AG09309 (cell line): ENCODE data around the gene CDH13.

Experiments
- DNase-seq: peaks from one replicate; pipeline ENCODE4 v3.0.0-alpha.2; 2010; ENCODE audit warnings: low read depth
- H3K4me3 ChIP-seq: 2 replicates; pipeline ENCODE4 v1.5.1; 2011; ENCODE audit warnings: mild to moderate bottlenecking, low read depth, low read length, moderate library complexity; ENCODE audit not compliant: control insufficient read depth
- CTCF ChIP-seq: IDR thresholded peaks from 2 replicates; pipeline ENCODE4 v1.5.1; 2011; ENCODE audit warnings: mild to moderate bottlenecking, low read depth, low read length, inconsistent platforms; ENCODE audit not compliant: insufficient read depth, control insufficient read depth; ENCODE audit errors: missing control alignments

CDH13 gene

GRCh38 chr16:82769845-82770244, 143.1 kb downstream of the CDH13 start:
- H3K4me3 ChIP-seq, result no peak overlapping the region
- no peak for DNase-seq

GRCh38 chr16:82772215-82772614, 145.4 kb downstream of the CDH13 start:
- no peak for DNase-seq
- TF ChIP-seq CTCF, result no peak
- H3K4me3 ChIP-seq, result no peak overlapping the region

More at GRCh38 chr16:82769845-82770244, 143.1 kb downstream of the CDH13 start:
- TF ChIP-seq CTCF, result no peak

- no peak for DNase-seq
Measured at GRCh38 chr16:82773018-82773417, 146.2 kb downstream of the CDH13 start.

GRCh38 chr16:82776470-82777146, 149.8 kb downstream of the CDH13 start:
- no peak overlapping the region for H3K4me3 ChIP-seq
- no peak for DNase-seq
- TF ChIP-seq CTCF, result no peak

More at GRCh38 chr16:82773018-82773417, 146.2 kb downstream of the CDH13 start:
- H3K4me3 ChIP-seq, result no peak overlapping the region
- TF ChIP-seq CTCF, result no peak

- TF ChIP-seq CTCF, result no peak
- no peak overlapping the region for H3K4me3 ChIP-seq
- DNase-seq, result no peak
Measured at GRCh38 chr16:82782715-82783251, 156.0 kb downstream of the CDH13 start.

GRCh38 chr16:82783933-82784572, 157.3 kb downstream of the CDH13 start:
- DNase-seq, result no peak
- TF ChIP-seq CTCF, result no peak
- no peak overlapping the region for H3K4me3 ChIP-seq

- no peak for TF ChIP-seq CTCF
- H3K4me3 ChIP-seq, result no peak overlapping the region
Measured at GRCh38 chr16:82784573-82784968, 157.8 kb downstream of the CDH13 start.

More at GRCh38 chr16:82784573-82784968, 157.8 kb downstream of the CDH13 start:
- no peak for DNase-seq
